ENCODE results near the gene MINK1.

Gene MINK1

GRCh38 chr17:4833178-4833940 lies at the start of gene MINK1:
Gene MINK1, plus strand, starts transcription at chr17:4833340. Its CDS starts 244 bp downstream, at chr17:4833584.
- H3K27ac ChIP-seq = peak within 1 kb of the TSS; percentile 79
- no peak for TF ChIP-seq ZFX (IDR thresholded peaks at IDR 0.05; ENCODE audit: borderline replicate concordance)
- TF ChIP-seq CTCF (IDR thresholded peaks at IDR 0.05) = no peak

GRCh38 chr17:4785311-4786105 lies 47.6 kb upstream of the MINK1 start:
- TF ChIP-seq CTCF (IDR thresholded peaks at IDR 0.05) (no peak), ZFX (IDR thresholded peaks at IDR 0.05; ENCODE audit: borderline replicate concordance) (no peak)
- H3K27ac ChIP-seq = no peak overlapping the region

- no peak for TF ChIP-seq ZFX (IDR thresholded peaks at IDR 0.05; ENCODE audit: borderline replicate concordance)
- no peak for TF ChIP-seq CTCF (IDR thresholded peaks at IDR 0.05)
- H3K27ac ChIP-seq = peak within 1 kb of the TSS; percentile 2; the same call in 1 of the 2 replicates
Measured at GRCh38 chr17:4786106-4786511, 47.0 kb upstream of the MINK1 start, which contains the start of gene VMO1. Gene VMO1, minus strand, starts transcription at chr17:4786364. Its CDS starts 12 bp downstream, at chr17:4786352.

- no peak for TF ChIP-seq ZFX (IDR thresholded peaks at IDR 0.05; ENCODE audit: borderline replicate concordance)
- TF ChIP-seq CTCF (IDR thresholded peaks at IDR 0.05) = no peak
- H3K27ac ChIP-seq = no peak overlapping the region
Measured at GRCh38 chr17:4786516-4786915, 46.6 kb upstream of the MINK1 start.

- peak overlapping the region; percentile 95 for H3K27ac ChIP-seq
- TF ChIP-seq ZFX (IDR thresholded peaks at IDR 0.05; ENCODE audit: borderline replicate concordance) = no peak
- TF ChIP-seq CTCF (IDR thresholded peaks at IDR 0.05) = no peak
Measured at GRCh38 chr17:4788159-4788806, 44.9 kb upstream of the MINK1 start.

GRCh38 chr17:4788807-4789700 lies 44.1 kb upstream of the MINK1 start, which contains the start of gene GLTPD2:
Gene GLTPD2, plus strand, starts transcription at chr17:4788964. Its CDS starts 48 bp downstream, at chr17:4789012.
- TF ChIP-seq ZFX (IDR thresholded peaks at IDR 0.05; ENCODE audit: borderline replicate concordance) (no peak), CTCF (IDR thresholded peaks at IDR 0.05) (no peak)
- H3K27ac ChIP-seq = peak within 1 kb of the TSS; percentile 95

Data from 22Rv1 (cell line).